Skin epidermis (tissue), 12 donors: ENCODE measurements around the gene DAO.
"Not testable (repeated sequence)": the region's sequence is repeated elsewhere in the genome, so short reads cannot be mapped to it uniquely, and the experiment has no call there.

Experiments used
- H3K27ac ChIP-seq, 21 experiments: fragments of 200-600 bp; sonication (generic) in 11 of 21; one replicate each; pipeline ENCODE4 v1.5.0; 2020; ENCODE audit warnings: mild to moderate bottlenecking in 3 of 21, inconsistent platforms in 2 of 21, moderate library complexity in 2 of 21
- H3K4me3 ChIP-seq, 7 experiments: fragments of 200-600 bp; sonication (generic) in 2 of 7; one replicate each; pipeline ENCODE4 v1.5.0; 2020; ENCODE audit warnings: inconsistent platforms in 2 of 7, mild to moderate bottlenecking in 2 of 7, moderate library complexity in 1 of 7

The DAO gene

GRCh38 chr12:108862588-108862959, 17.3 kb upstream of the DAO start:
- H3K27ac ChIP-seq, result peak overlapping the region in 4 of 21 experiments; percentile 45 to 85 (median 69)

DNA sequence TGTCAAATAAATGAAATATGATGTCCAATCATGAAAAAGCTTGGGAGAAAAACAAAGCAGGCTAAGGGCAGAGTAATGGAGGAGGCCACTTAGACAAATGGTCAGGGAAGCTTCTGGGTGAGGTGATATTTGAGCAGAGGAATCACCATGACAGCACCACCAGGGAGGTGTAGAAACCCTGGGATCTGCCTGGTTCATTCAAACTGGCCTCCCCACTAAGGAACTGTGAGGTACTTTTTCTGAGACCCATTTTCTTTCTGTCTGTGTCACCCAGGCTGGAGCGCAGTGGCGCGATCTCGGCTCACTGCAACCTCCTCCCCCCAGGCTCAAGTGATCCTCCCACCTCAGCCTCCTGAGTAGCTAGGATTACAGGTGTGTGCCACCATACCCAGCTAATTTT, 14.7 kb upstream of the DAO start:
- Histone ChIP-seq H3K27ac (no peak overlapping the region), H3K4me3 (no peak overlapping the region)

More at GRCh38 chr12:108862588-108862959, 17.3 kb upstream of the DAO start:
- no peak overlapping the region for H3K4me3 ChIP-seq

DNA sequence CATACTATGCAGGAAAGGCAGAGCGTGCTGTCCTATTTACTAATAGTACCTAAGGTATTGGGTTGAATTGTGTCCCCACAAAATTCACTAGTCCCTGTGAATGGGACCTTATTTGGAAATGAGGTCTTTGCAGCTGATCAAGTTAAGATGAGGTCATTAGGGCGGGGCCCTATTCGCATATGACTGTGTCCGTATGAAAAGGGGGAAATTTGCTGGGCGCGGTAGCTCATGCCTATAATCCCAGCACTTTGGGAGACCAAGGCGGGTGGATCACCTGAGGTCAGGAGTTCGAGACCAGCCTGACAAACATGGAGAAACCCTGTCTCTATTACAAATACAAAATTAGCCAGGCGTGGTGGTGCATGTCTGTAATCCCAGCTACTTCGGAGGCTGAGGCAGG, 13.8 kb upstream of the DAO start:
- not testable (repeated sequence) for H3K27ac ChIP-seq, H3K4me3 ChIP-seq

- H3K27ac ChIP-seq, result no peak overlapping the region
- H3K4me3 ChIP-seq, result no peak overlapping the region
These were observed 11.1 kb upstream of the DAO start for GRCh38 chr12:108868781-108869180.

GRCh38 chr12:108875280-108875679, 4.6 kb upstream of the DAO start:
- H3K4me3 ChIP-seq, result no peak overlapping the region
- no peak overlapping the region for H3K27ac ChIP-seq

GRCh38 chr12:108875682-108876361, 4.1 kb upstream of the DAO start:
- Histone ChIP-seq H3K4me3 (no peak overlapping the region), H3K27ac (no peak overlapping the region)

DNA sequence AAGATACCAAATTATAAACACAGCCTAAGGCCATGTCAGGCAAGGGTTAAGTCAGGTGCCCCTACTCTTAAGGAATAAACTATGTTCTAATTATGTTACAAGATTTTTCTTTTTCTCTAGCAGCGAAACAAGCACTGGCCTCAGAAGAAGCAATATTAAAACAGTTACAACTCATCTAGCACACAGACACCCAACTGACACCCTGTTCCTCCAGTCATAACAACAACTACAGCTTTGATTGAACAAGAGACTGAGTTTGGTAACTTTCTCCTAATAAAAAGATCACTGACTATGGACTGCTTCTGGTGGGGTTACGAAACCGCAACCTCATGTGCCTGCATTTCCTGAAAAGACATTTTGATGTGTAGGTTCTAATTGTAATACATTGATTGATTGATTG, 3.3 kb upstream of the DAO start:
- H3K4me3 ChIP-seq, result no peak overlapping the region
- H3K27ac ChIP-seq, result no peak overlapping the region

DNA sequence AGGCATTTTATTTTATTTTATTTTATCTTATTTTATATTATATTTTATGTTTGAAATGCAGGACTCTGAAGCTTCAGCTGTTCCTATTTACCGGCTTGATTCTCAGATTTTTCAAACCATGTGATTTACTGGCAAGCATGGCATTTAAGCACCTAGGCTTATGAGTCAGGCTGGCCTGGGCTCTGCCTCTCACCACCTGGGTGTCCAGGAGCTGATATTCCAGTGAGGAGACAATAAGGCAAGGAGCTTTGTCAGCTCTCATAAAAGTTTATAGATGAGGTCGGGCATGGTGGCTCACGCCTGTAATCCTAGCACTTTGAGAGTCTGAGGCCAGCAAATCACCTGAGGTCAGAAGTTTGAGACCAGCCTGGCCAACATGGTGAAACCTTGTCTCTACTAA, 2.1 kb downstream of the DAO start:
- H3K27ac ChIP-seq, result no peak overlapping the region
- no peak overlapping the region for H3K4me3 ChIP-seq

GRCh38 chr12:108884116-108885012, 4.5 kb downstream of the DAO start:
- no peak overlapping the region for H3K4me3 ChIP-seq
- no peak overlapping the region for H3K27ac ChIP-seq

DNA sequence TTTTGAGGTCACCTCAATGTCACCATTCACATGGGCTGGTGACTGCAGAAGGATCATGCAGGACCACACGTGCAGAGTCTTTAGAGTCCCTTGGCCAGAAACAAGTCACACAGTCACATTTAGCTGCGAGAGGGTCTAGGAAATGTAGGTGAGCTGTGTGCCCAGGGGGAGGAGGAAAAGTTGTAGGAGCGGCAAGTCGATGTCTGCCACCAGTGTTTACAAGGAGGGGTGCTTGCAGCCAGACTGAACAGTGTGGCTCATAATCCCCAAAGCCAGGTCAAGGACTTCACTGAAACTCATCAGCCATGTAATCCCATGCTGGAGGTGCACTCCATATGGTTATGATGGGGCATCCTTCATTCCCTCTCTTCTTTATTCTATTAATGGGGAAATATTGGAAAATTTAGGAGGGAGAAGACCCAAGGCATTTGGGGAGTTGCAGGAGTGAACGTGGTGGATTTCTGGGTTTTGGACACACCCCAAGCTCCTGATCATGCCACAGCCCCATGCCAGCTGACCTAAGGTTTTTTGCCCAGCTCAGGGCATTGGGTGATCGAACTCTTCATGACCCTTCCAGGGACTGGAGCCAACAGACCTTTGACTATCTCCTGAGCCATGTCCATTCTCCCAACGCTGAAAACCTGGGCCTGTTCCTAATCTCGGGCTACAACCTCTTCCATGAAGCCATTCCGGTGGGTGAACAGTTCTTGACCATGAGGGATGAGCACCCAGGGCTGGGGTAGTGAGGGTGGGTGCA, 7.2 kb downstream of the DAO start:
- Histone ChIP-seq H3K27ac (no peak overlapping the region), H3K4me3 (no peak overlapping the region)

GRCh38 chr12:108888031-108888430, 8.1 kb downstream of the DAO start:
- Histone ChIP-seq H3K4me3 (no peak overlapping the region), H3K27ac (no peak overlapping the region)

- Histone ChIP-seq H3K4me3 (no peak overlapping the region), H3K27ac (no peak overlapping the region)
These were observed 10.3 kb downstream of the DAO start for GRCh38 chr12:108890208-108890607.

DNA sequence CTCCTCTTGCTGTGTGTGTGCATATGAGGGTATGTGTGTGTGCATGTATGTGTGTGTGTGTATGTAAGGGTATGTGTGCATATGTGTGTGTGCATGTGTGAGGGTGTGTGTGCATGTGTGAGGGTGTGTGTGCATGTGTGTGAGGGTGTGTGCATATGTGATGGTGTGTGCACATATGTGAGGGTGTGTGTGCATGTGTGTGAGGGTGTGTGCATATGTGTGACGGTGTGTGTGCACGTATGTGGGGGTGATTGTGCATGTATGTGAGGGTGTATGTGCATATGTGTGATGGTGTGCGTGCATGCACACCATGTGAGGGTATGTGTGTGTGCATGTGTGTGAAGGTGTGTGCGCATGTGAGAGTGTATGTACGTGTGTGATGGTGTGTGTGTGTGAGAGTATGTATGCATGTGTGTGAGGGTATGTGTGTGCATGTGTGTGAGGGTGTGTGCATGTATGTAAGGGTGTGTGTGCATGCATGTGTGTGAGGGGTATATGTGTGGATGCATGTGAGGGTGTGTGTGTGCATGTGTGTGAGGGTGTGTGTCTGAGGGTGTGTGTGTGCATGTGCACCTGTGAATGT, 15.4 kb downstream of the DAO start:
- H3K4me3 ChIP-seq, result no peak overlapping the region
- no peak overlapping the region for H3K27ac ChIP-seq

GRCh38 chr12:108896336-108896735, 16.4 kb downstream of the DAO start:
- no peak overlapping the region for H3K4me3 ChIP-seq
- no peak overlapping the region for H3K27ac ChIP-seq

- no peak overlapping the region for H3K27ac ChIP-seq
These were observed 16.9 kb downstream of the DAO start for GRCh38 chr12:108896817-108897216.

GRCh38 chr12:108899145-108899544, 19.3 kb downstream of the DAO start:
- no peak overlapping the region for H3K27ac ChIP-seq
- H3K4me3 ChIP-seq, result no peak overlapping the region

More at GRCh38 chr12:108896817-108897216, 16.9 kb downstream of the DAO start:
- no peak overlapping the region for H3K4me3 ChIP-seq

- peak overlapping the region in 9 of 21 experiments; percentile 3 to 73 (median 46) for H3K27ac ChIP-seq
- no peak overlapping the region for H3K4me3 ChIP-seq
These were observed 25.8 kb downstream of the DAO start for GRCh38 chr12:108905725-108906124.

DNA sequence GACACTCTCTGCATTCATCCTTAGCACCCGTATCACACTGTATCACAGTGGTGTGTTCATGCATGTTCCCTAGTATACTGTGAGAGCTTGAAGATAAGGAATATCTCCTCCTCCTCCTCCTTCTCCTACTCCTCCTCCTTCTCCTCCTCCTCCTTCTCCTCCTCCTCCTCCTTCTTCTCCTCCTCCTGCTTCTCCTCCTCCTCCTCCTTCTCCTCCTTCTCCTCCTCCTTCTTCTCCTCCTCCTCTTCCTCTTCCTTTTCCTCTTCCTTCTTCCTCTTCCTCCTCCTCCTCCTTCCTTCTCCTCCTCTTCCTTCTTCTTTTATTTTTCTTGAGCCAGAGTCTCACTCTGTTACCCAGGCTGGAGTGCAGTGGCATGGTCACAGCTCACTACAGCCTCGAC, 27.1 kb downstream of the DAO start:
- Histone ChIP-seq H3K4me3 (no peak overlapping the region), H3K27ac (peak overlapping the region in 3 of 21 experiments; percentile 2 to 46 (median 28))

- Histone ChIP-seq H3K27ac (peak overlapping the region in 5 of 21 experiments; percentile 2 to 46 (median 36)), H3K4me3 (no peak overlapping the region)
These were observed 28.0 kb downstream of the DAO start for GRCh38 chr12:108907839-108908351.

- Histone ChIP-seq H3K27ac (no peak overlapping the region), H3K4me3 (no peak overlapping the region)
These were observed 30.4 kb downstream of the DAO start for GRCh38 chr12:108910336-108910735.
